PC-9 (cell line): ENCODE results near the gene MEF2C.

Experiments
- CTCF ChIP-seq: fragments of 200-600 bp; sonication (generic); conservative IDR thresholded peaks from 2 replicates; pipeline ENCODE4 v1.6.1; 2017; ENCODE audit warnings: mixed run types, antibody characterized with exemption, mild to moderate bottlenecking, moderate library complexity
- EZH2 ChIP-seq: fragments of 200-600 bp; sonication (generic); IDR thresholded peaks from 2 replicates; pipeline ENCODE4 v1.8.0; 2017; ENCODE audit warnings: antibody characterized with exemption, low read depth

- TF ChIP-seq CTCF (no peak), EZH2 (no peak)
These were observed 43.7 kb downstream of the MEF2C start for GRCh38 chr5:88839238-88839637.
